Neutrophil (primary cell): ENCODE results near the gene PDP2.

ENCODE experiments used
- H3K27ac ChIP-seq: fragments of 200-600 bp; sonication (generic); 2 replicates; pipeline ENCODE4 v1.5.1; 2016; ENCODE audit warnings: mild to moderate bottlenecking, moderate library complexity
- H3K27me3 ChIP-seq: fragments of 200-600 bp; sonication (generic); 2 replicates; pipeline ENCODE4 v1.6.0; 2016; ENCODE audit warnings: mild to moderate bottlenecking
- H3K36me3 ChIP-seq: fragments of 200-600 bp; sonication (generic); 2 replicates; pipeline ENCODE4 v1.5.1; 2017
- H3K4me1 ChIP-seq, 2 experiments: fragments of 200-600 bp in 1 of 2; sonication (generic) in 1 of 2; 1 replicate in 1 of 2; 2 replicates in 1 of 2; pipeline versions ENCODE4 v1.5.1 to v1.6.1; 2013 to 2016; ENCODE audit warnings: low read depth in 1 of 2, low read length in 1 of 2, mild to moderate bottlenecking in 1 of 2, moderate library complexity in 1 of 2; ENCODE audit not compliant: control insufficient read depth in 1 of 2, insufficient read depth in 1 of 2
- H3K4me3 ChIP-seq, 2 experiments: fragments of 200-600 bp in 1 of 2; sonication (generic) in 1 of 2; 1 replicate in 1 of 2; 2 replicates in 1 of 2; pipeline ENCODE4 v1.5.1; 2013 to 2016; ENCODE audit warnings: low read depth in 1 of 2, low read length in 1 of 2, mild to moderate bottlenecking in 1 of 2, moderate library complexity in 1 of 2
- H3K9me3 ChIP-seq: fragments of 200-600 bp; sonication (generic); 2 replicates; pipeline ENCODE4 v1.5.1; 2016
- TF ChIP-seq, protein P1 (sequence below): fragments of 200-600 bp; sonication (generic); IDR thresholded peaks from 2 replicates; pipeline ENCODE4 v1.5.1; 2016; ENCODE audit warnings: antibody characterized with exemption

PDP2 gene

DNA sequence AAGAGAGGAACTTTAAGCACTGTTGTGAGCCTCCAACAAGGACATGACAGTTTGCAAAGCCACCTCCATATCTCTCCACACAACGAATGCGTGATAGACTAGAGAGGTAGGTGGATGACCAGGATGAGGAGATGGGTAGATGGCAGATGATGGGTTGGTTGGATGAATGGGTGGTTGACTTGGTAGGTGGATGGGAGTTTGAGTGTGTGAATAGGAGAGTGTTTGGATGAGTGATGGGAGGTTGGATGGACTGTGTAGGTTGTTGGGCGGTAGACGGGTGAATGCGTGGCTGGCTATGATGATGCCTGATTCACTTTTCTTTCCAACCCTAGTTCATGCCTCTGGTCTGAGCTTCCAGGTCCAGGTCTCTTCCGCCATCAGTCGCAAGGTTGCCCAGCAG, 34.2 kb downstream of the PDP2 start:
- H3K36me3 ChIP-seq = no peaks in the 10 kb centered on the region
- no peak overlapping the region for H3K27ac ChIP-seq
- no peaks in the 10 kb centered on the region for H3K9me3 ChIP-seq
- H3K4me1 ChIP-seq = no peaks in the 10 kb centered on the region
- peaks cover 4% of the 10 kb centered on the region for H3K27me3 ChIP-seq
- no peak overlapping the region for H3K4me3 ChIP-seq
- TF ChIP-seq, protein P1, sequence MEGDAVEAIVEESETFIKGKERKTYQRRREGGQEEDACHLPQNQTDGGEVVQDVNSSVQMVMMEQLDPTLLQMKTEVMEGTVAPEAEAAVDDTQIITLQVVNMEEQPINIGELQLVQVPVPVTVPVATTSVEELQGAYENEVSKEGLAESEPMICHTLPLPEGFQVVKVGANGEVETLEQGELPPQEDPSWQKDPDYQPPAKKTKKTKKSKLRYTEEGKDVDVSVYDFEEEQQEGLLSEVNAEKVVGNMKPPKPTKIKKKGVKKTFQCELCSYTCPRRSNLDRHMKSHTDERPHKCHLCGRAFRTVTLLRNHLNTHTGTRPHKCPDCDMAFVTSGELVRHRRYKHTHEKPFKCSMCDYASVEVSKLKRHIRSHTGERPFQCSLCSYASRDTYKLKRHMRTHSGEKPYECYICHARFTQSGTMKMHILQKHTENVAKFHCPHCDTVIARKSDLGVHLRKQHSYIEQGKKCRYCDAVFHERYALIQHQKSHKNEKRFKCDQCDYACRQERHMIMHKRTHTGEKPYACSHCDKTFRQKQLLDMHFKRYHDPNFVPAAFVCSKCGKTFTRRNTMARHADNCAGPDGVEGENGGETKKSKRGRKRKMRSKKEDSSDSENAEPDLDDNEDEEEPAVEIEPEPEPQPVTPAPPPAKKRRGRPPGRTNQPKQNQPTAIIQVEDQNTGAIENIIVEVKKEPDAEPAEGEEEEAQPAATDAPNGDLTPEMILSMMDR = no peak

DNA sequence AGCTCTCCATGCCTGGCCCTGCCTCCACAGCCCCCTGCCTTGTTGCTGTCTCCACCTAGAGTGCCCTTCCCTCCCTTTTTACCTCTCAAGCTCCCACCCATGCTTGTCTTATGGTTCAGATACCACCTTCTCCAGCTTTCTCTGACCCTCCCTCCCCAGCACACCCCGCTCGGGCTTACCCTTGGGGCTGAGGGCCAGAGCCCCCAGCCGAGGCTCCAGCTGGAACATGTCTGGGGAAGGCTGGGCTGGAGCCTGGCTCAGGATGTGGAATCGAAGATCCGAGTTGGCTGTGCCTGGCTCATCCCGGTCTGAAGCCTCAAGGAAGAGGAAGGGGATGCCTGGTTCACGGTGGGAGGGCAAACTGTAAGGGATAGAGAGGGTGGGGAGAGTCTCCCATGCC, 34.7 kb downstream of the PDP2 start:
- no peaks in the 10 kb centered on the region for H3K9me3 ChIP-seq
- no peak overlapping the region for H3K27ac ChIP-seq
- no peaks in the 10 kb centered on the region for H3K36me3 ChIP-seq
- H3K27me3 ChIP-seq = peaks cover 9% of the 10 kb centered on the region
- no peaks in the 10 kb centered on the region for H3K4me1 ChIP-seq
- no peak overlapping the region for H3K4me3 ChIP-seq
- TF ChIP-seq, protein P1 = no peak

DNA sequence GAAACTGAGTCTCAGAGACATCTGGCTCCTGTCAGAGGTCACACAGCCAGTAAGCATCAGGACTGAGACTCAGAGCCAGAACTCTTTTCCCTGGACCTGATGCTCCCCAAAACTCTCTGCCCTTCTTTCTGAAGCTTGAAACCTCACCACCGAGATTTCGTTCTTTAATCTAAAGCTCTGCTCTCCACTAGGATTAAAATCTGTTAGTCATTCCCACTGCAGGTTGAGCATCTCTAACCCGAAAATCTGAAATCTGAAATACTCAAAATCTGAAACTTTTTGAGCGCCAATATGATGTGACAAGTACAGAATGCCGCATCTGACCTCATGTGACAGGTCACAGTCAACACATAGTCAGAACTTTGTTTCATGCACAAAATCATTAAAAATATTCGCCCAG, 36.2 kb downstream of the PDP2 start:
- H3K36me3 ChIP-seq = no peaks in the 10 kb centered on the region
- no peak overlapping the region for H3K27ac ChIP-seq
- TF ChIP-seq, protein P1 = no peak
- no peaks in the 10 kb centered on the region for H3K4me1 ChIP-seq
- H3K4me3 ChIP-seq = no peak overlapping the region
- no peaks in the 10 kb centered on the region for H3K9me3 ChIP-seq
- peaks cover 24% of the 10 kb centered on the region for H3K27me3 ChIP-seq

GRCh38 chr16:66917741-66918140, 37.4 kb downstream of the PDP2 start:
- H3K27ac ChIP-seq = no peak overlapping the region
- TF ChIP-seq, protein P1 = no peak
- H3K4me1 ChIP-seq = no peaks in the 10 kb centered on the region
- no peaks in the 10 kb centered on the region for H3K9me3 ChIP-seq
- H3K36me3 ChIP-seq = no peaks in the 10 kb centered on the region
- H3K27me3 ChIP-seq = peaks cover 36% of the 10 kb centered on the region
- no peak overlapping the region for H3K4me3 ChIP-seq

DNA sequence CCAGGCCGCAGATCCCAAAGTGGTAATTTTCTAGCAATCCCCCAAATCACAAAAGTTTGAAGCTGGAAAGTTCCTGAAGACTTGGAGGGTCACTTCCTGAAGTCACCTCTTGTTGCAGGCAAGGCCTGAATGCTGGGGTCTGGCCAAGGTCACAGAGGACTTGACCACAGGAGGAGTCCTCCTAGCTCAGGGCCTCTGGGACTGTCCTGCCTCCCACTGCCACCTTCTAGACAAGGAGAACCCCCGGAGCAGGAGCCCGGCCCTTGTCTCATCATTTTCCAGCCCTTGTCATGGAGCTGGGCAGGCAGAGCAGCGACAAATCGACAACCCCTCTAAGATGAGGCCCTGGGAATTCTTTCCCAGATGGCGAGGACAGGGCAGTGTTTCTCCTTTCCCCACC, 38.0 kb downstream of the PDP2 start:
- no peaks in the 10 kb centered on the region for H3K4me1 ChIP-seq
- no peaks in the 10 kb centered on the region for H3K36me3 ChIP-seq
- H3K9me3 ChIP-seq = no peaks in the 10 kb centered on the region
- no peak overlapping the region for H3K27ac ChIP-seq
- peaks cover 43% of the 10 kb centered on the region for H3K27me3 ChIP-seq
- H3K4me3 ChIP-seq = no peak overlapping the region
- TF ChIP-seq, protein P1 = no peak
